DMS53 treated with DMSO at 0.1 percent for 48 hours (cell line): ENCODE results near the gene TRIM9.
A peak's percentile ranks its signal among the peaks of the same experiment; 100 is the strongest.

Source experiments
- DNase-seq: peaks from one replicate; lab custom pipeline; 2025; ENCODE audit not compliant: unreplicated experiment; lab: John Stamatoyannopoulos, UW

The TRIM9 gene

GRCh38 chr14:51094901-51095853 is at the start of gene TRIM9:
Gene TRIM9, minus strand, starts transcription at chr14:51095105. Its CDS starts 166 bp downstream, at chr14:51094939.
- DNase-seq, result peak; percentile 90

DNA sequence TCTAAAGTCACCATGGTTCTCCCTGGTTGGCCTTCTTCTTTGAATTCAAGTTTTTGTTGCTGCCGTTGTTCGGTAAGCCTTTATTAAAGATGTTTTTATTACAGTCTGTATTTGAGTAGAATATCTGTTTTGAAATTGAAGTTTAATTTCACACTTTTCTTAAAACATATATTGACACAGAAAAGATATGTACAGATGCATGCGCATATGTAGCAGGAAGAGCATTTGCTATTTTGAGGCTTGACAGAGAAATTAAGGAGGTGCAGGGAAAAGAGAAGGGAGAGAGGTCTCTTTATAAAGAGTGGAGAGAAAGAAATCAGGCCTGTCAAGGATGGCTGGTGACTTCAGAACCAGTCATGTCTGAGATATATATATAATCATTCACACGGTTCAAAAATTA is 46.0 kb upstream of the TRIM9 start:
- no peak for DNase-seq

- no peak for DNase-seq
These were observed 45.4 kb upstream of the TRIM9 start for GRCh38 chr14:51140338-51140737.

DNA sequence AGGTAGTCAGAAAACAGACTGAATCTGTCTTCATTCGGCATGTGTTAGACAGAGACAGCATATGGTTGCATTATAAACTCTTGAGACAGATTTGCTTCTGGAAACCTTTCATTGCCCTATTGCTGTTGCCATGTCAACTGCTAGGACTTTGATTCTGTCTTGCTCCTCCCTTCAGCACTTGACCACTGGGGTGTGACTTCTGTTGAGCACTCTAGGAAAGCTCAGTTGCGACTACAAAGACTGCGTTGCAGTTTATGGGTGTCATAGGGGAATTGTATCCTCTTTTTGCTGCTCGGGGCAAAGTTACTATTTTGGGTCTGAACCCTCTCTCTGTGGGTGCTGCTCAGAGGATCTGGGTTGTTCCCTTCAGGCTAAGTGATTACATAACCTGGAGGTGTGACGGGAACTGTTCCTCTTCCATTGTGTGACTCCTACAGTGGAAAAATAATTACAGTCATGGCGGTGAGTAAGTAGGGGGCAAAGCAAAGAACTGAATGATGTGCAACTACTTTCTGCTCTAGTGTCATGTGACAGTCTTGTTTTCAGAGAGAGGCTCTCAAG is 44.3 kb upstream of the TRIM9 start:
- no peak for DNase-seq

DNA sequence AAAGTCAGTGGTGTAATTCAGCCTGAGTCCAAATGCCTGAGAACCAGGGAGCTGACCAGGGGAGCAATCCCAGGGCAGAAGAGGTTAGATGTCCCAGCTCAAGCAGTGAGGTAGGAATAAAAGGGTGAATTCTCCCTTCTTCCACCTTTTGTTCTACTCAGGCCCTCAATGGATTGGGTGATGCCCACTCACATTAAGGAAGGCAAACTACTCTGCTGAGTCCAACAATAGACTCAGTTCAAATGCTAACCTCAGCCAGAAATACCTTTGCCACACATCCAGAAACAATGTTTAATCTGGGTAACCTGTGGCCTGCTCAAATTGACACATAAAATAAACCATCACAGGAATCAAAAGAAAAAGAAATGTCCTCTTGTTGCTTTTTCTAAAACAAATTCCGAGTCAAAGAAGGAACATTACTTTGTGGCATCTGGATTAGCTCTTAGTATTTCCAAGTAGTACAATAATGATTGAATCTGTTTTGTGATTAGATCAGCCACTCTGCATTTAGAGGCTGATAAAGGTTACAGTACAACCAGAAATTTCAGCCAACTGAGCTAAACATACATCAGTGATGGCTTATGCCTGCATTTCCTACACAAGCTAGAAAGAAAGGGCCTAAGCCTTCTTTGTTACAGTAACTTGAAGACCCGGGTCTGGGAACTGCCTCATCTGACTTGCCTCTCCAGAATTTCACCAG is 43.6 kb upstream of the TRIM9 start:
- no peak for DNase-seq

DNA sequence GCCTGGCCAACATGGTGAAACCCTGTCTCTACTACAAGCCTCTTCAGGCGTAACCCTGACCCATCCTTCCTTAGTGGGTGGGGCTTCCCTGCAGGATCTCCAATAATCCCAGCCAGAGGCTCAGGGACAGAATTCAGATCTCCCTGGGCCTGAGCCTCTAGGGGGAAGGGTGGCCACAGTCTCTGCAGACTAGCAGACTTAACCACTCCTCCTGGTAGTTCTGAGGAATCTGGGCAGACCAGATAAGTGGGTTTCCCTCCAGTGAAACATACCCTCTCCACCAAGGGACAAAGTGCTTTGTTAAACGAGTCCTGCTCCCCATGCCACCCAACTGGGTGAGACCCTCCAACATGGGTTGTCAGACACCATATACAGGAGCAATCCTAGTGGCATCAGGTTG is 36.6 kb upstream of the TRIM9 start:
- DNase-seq, result no peak

DNA sequence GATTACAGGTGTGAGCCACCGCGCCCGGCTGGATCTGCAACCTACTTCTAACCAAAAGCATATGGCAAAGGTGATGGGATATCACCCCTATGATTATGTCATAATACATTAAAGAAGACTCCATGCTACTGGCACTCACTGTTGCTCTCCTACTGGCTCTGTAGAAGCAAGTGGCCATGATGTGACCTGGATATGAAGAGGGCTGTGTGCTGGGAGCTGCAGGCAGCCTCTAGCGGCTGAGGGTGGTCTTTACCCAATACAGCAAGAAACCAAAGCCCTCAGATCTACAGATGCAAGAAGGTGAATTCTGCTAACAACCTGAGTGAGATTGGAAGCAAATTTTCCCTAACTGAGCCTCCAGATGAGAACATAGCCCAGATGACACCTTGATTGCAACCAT is 34.2 kb upstream of the TRIM9 start:
- DNase-seq, result no peak

GRCh38 chr14:51124029-51124428 is 29.1 kb upstream of the TRIM9 start:
- DNase-seq, result no peak

DNA sequence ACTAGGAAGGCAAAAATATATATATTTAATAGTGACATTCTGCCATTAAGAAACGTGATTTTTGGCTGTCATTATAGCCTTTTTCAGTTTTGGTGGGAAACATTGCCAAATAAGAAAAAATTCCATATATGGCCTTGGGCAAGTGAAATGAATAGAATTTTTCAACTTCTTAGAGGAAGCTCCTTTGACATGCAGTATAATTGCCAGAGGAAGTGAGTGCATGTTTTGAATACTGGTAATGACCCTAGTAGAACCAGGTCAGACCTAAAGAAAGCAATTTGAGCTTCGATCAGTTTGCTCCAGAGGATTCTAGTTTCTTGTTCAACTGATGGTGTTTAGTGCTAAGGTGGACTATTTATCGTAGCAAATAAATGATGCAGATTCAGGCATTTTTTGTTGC is 26.2 kb upstream of the TRIM9 start:
- no peak for DNase-seq

DNA sequence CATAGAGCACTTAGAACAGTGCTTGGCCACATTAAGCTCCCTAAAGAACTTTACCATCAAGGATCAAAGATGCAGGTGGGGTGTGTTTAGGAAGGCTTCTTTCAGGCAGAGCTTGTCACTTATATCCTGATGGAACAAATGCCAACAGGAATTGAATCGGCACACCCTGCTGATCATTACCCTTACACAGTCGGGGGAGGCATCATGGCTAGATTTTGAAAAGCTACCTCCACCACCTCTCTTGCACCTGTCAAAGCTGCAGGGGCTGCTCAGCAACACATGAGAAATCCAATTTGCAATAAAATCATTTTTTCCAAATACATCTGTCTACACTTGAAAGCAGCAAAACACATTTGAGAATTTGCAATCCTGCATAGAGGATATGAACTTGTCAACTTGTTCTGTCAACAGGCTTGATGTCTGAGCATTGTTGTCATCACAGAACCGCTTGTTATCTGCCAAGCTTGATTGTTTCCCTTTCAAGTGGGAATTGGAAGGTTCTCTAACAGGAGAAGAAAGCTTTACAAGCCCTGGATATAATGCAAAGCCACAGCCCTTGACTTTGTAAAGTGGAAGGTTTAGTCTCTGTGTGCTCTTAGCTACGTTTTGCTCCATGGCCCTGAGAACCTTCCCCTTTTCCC is 24.6 kb upstream of the TRIM9 start:
- no peak for DNase-seq

- DNase-seq, result no peak
These were observed 24.1 kb upstream of the TRIM9 start for GRCh38 chr14:51118993-51119392.

DNA sequence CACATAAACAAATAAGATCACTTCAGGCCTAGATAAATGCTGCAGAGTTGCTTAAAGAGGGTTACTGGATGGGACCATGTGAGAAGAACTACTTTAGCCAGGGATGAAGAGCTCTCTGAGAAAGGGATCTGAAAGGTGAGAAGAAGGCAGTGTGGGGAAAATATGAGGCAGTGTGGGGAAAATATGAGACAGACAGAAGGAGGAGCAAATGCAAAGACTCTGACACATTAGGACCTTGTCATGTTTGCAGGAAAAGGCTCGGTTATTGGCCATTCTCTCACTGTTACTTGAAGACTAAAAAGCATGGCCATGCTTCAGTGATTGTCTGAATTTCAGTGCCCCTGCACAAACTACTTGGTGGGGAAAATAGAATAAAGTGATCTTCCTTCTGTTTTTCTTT is 22.7 kb upstream of the TRIM9 start:
- DNase-seq, result no peak

- no peak for DNase-seq
These were observed 21.8 kb upstream of the TRIM9 start for GRCh38 chr14:51116682-51117081.

GRCh38 chr14:51109651-51110050 is 14.7 kb upstream of the TRIM9 start:
- DNase-seq, result no peak

- no peak for DNase-seq
These were observed 12.9 kb upstream of the TRIM9 start for GRCh38 chr14:51107801-51108200.

GRCh38 chr14:51104467-51104866 is 9.6 kb upstream of the TRIM9 start:
- DNase-seq, result no peak

GRCh38 chr14:51097287-51097686 is 2.4 kb upstream of the TRIM9 start:
- no peak for DNase-seq

GRCh38 chr14:51096870-51097269 is 2.0 kb upstream of the TRIM9 start:
- no peak for DNase-seq

GRCh38 chr14:51095854-51096823 is 1.2 kb upstream of the TRIM9 start:
- DNase-seq, result peak; percentile 68

GRCh38 chr14:51094282-51094821 is 553 bp downstream of the TRIM9 start:
- peak; percentile 22 for DNase-seq
